Suprapubic skin (tissue), 4 donors: Measurements from ENCODE around the gene EXD3. TPM values are rescaled to one million over a fixed set of nuclear protein-coding genes. Genes with fewer than 3 reads are reported as not detected.
"Not testable (repeated sequence)": the region's sequence is repeated elsewhere in the genome, so short reads cannot be mapped to it uniquely, and the experiment has no call there.

Experiments used
- DNase-seq, 2 donors: peaks; one replicate each; pipeline ENCODE4 v3.0.0-alpha.2; 2019; ENCODE audit warnings: low spot score in 2 of 2
- H3K27ac ChIP-seq: fragments of 200-600 bp; sonication (generic); one replicate; pipeline ENCODE4 v1.5.1; 2019
- H3K27me3 ChIP-seq: fragments of 200-600 bp; sonication (generic); one replicate; pipeline ENCODE4 v1.5.1; 2019
- H3K36me3 ChIP-seq: fragments of 200-600 bp; sonication (generic); one replicate; pipeline ENCODE4 v1.5.1; 2019
- H3K4me1 ChIP-seq: fragments of 200-600 bp; sonication (generic); one replicate; pipeline ENCODE4 v1.5.1; 2019
- H3K4me3 ChIP-seq: fragments of 200-600 bp; sonication (generic); one replicate; pipeline ENCODE4 v1.5.1; 2019; ENCODE audit warnings: mild to moderate bottlenecking
- H3K9me3 ChIP-seq: fragments of 200-600 bp; sonication (generic); one replicate; pipeline ENCODE4 v1.5.1; 2019
- EP300 ChIP-seq: sonication (generic); formaldehyde crosslinking; IDR thresholded peaks from one replicate; pipeline ENCODE4 v1.6.1; 2017; ENCODE audit warnings: antibody characterized with exemption
- POLR2A ChIP-seq, 2 donors: fragments of 450-650 bp; IDR thresholded peaks; one replicate each; pipeline ENCODE4 v1.6.1; 2017; ENCODE audit warnings: antibody characterized with exemption in 2 of 2, mild to moderate bottlenecking in 2 of 2, moderate library complexity in 2 of 2
- POLR2AphosphoS5 ChIP-seq, 3 donors: sonication (generic); formaldehyde crosslinking; IDR thresholded peaks; one replicate each; pipeline ENCODE4 v1.6.1; 2017; ENCODE audit warnings: antibody characterized with exemption in 3 of 3
- WGBS: methylation state at CpG from one replicate; pipeline ENCODE4 v1.1.5; 2018; 5-methylcytosine and 5-hydroxymethylcytosine counted together
- total RNA-seq, 4 donors: library from RNA; depleted of rRNA; stranded (reverse); fragments of >200 nt; gene quantifications; one replicate each; pipeline ENCODE4 v1.1.0, GENCODE V29; 2016
- TF ChIP-seq, protein P1 (sequence below), 2 donors: fragments of 200-600 bp in 1 of 2; fragments of 450-650 bp in 1 of 2; sonication (generic) in 1 of 2; IDR thresholded peaks; one replicate each; pipeline ENCODE4 v1.5.1; 2016 to 2019; ENCODE audit warnings: antibody characterized with exemption in 2 of 2, mild to moderate bottlenecking in 1 of 2, moderate library complexity in 1 of 2

EXD3 gene
- total RNA-seq, 4 donors from 2014 or later = 7.3 to 54.0 (median 16.4) TPM

DNA sequence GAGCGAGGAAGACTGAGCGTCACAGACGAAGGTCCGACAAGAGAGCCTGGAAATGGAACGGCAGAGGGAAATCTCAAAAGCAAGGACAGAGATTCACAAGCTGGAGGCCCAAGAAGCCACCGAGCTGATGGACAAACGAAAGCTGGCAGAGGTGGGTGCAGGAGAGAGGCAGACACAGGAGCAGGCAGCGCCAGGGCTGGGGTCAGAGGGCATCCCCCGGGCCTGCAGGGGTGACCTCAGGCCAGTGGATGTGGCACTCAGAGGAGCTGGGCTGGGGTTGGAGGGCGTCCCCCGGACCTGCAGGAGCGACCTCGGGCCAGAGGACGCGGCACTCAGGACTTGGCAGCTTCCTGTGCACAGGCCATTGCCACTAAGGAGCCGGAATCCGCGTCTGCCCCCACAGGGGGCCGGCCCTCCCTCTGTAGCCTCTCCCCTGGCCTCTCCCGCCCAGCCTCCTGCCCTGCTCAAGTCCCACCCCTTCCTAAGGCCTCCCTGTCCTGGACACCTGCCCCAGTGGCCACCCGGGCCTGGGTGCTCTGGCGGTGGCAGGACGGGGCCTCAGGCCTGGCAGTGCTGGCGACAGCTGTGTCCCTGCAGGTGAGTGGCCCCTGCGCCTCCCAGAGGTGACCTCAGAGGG is 40.4 kb downstream of the EXD3 start:
- H3K27me3 ChIP-seq = no peaks in the 10 kb centered on the region
- TF ChIP-seq, protein P1, sequence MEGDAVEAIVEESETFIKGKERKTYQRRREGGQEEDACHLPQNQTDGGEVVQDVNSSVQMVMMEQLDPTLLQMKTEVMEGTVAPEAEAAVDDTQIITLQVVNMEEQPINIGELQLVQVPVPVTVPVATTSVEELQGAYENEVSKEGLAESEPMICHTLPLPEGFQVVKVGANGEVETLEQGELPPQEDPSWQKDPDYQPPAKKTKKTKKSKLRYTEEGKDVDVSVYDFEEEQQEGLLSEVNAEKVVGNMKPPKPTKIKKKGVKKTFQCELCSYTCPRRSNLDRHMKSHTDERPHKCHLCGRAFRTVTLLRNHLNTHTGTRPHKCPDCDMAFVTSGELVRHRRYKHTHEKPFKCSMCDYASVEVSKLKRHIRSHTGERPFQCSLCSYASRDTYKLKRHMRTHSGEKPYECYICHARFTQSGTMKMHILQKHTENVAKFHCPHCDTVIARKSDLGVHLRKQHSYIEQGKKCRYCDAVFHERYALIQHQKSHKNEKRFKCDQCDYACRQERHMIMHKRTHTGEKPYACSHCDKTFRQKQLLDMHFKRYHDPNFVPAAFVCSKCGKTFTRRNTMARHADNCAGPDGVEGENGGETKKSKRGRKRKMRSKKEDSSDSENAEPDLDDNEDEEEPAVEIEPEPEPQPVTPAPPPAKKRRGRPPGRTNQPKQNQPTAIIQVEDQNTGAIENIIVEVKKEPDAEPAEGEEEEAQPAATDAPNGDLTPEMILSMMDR (IDR thresholded peaks at IDR 0.05) = no peak
- no peak for TF ChIP-seq POLR2A (IDR thresholded peaks at IDR 0.05)
- no peak for TF ChIP-seq POLR2AphosphoS5 (IDR thresholded peaks at IDR 0.05)
- no peak for TF ChIP-seq EP300
- H3K9me3 ChIP-seq = no peaks in the 10 kb centered on the region
- peak; percentile 51 to 80 for DNase-seq
- no peaks in the 10 kb centered on the region for H3K36me3 ChIP-seq
- H3K27ac ChIP-seq = no peak overlapping the region
- WGBS = 79% methylated on average over 15 of the region's 25 CpGs
- no peaks in the 10 kb centered on the region for H3K4me1 ChIP-seq
- no peak overlapping the region for H3K4me3 ChIP-seq

DNA sequence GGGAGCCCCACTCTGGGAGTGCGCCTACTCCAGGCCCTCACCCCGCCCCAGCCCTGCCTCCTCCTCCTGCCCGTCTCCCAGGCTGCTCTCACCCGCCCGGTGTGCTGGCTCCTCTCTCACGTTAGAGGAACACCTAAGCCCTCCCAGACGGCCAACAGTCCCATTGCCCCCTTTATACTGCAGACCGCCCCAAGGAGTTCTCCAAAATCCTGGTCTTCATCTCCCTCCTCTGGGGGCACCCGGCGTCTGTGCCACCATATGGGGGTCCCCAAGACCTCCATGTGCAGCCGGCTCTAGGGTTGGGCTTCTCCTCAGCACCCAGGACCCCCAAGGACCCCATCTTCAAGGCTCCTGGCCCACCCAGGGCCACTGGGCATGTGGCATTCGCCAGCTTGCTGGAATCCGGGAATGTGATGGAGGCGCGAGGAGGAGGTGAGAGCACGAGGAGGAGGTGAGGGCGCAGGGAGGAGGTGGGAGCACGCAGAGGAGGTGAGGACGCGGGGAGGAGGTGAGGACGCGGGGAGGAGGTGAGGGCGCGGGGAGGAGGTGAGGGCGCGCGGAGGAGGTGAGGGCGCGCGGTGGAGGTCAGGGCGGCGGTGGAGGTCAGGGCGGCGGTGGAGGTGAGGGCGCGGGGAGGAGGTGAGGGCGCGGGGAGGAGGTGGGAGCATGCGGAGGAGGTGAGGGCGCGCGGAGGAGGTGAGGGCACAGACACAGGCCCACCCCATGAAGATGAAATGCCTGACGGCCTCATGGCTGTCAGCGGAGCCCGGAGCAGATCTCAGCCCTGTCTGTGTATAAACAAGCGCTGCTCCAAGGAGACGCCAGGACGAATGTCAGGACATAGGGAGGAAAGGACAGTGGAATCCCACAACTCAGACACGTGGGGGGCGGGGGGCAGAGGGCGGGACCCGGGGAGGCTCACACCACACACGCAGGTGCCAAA is 41.2 kb downstream of the EXD3 start:
- no peaks in the 10 kb centered on the region for H3K4me1 ChIP-seq
- H3K27me3 ChIP-seq = no peaks in the 10 kb centered on the region
- TF ChIP-seq POLR2A (IDR thresholded peaks at IDR 0.05) (no peak), POLR2AphosphoS5 (IDR thresholded peaks at IDR 0.05) (no peak), EP300 (no peak)
- TF ChIP-seq, protein P1 (IDR thresholded peaks at IDR 0.05) = no peak
- H3K4me3 ChIP-seq = no peak overlapping the region
- 92% methylated on average over 53 of the region's 53 CpGs for WGBS
- no peaks in the 10 kb centered on the region for H3K36me3 ChIP-seq
- H3K9me3 ChIP-seq = no peaks in the 10 kb centered on the region
- no peak overlapping the region for H3K27ac ChIP-seq
- DNase-seq = peak; percentile 55 to 74

DNA sequence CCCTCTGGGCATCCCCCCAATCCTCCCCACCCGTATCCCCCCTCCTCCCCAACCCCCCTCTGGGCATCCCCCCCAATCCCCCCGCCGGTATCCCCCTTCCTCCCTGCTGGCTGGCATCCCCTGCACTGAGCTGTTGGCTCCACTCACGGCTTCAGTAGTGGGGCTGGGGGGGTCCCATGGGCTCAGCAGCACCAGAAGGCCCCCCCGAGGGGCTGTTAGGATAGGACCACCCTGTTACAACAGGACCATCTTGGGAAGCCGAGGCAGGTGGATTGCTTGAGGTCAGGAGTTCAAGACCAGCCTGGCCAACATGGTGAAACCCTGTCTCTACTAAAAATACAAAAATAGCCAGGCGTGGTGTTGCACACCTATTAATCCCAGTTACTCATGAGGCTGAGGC is 42.4 kb downstream of the EXD3 start:
- 94% methylated on average over 3 of the region's 7 CpGs for WGBS
- Histone ChIP-seq H3K27ac (no peak overlapping the region), H3K4me3 (no peak overlapping the region), H3K4me1 (no peaks in the 10 kb centered on the region), H3K9me3 (no peaks in the 10 kb centered on the region), H3K27me3 (no peaks in the 10 kb centered on the region), H3K36me3 (no peaks in the 10 kb centered on the region)
- peak in 1 of 2 donors; percentile 31 for DNase-seq
- TF ChIP-seq POLR2A (IDR thresholded peaks at IDR 0.05) (no peak), EP300 (no peak), POLR2AphosphoS5 (IDR thresholded peaks at IDR 0.05) (no peak)
- TF ChIP-seq, protein P1 (IDR thresholded peaks at IDR 0.05) = no peak

DNA sequence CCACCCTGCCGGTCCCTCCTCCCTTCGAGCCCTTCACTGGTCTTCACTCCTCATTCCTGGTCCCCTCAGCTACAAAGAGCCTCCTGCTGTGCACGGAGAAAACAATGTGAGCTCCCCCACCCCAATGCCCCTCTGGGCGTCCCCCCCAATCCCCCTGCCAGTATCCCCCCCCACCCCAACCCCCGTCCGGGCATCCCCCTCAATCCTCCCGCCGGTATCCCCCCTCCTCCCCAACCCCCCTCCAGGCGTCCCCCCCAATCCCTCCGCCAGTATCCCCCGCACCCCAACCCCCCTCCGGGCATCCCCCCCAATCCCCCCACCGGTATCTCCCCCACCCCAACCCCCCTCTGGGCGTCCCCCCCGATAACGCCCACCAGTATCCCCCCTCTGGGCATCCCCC is 42.8 kb downstream of the EXD3 start:
- H3K36me3 ChIP-seq = no peaks in the 10 kb centered on the region
- no peaks in the 10 kb centered on the region for H3K9me3 ChIP-seq
- H3K4me3 ChIP-seq = no peak overlapping the region
- TF ChIP-seq POLR2AphosphoS5 (IDR thresholded peaks at IDR 0.05) (no peak), POLR2A (IDR thresholded peaks at IDR 0.05) (no peak), EP300 (no peak)
- TF ChIP-seq, protein P1 (IDR thresholded peaks at IDR 0.05) = no peak
- no peak for DNase-seq
- no peaks in the 10 kb centered on the region for H3K4me1 ChIP-seq
- H3K27me3 ChIP-seq = no peaks in the 10 kb centered on the region
- H3K27ac ChIP-seq = no peak overlapping the region
- WGBS = 90% methylated on average over 11 of the region's 16 CpGs

DNA sequence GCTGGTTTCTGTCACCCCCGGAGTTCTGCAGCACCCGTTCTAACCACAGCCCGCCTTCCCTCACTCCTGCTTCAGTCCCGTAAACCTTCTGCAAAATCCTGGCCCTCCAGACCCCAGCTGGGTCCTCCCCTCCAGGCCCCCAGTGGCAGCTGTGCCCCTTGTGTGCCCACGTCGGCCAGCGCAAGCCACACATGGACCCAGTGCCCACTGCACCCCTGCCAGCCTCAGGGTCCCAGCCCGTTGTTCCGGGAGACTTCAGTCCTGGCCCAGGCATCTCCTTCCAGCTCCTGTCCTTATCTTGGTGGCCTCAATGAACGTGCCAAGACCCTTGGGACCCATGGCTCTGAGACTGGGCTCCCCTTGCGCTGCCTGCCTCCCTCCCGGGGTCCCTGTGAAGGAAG is 43.2 kb downstream of the EXD3 start:
- 92% methylated on average over 12 of the region's 12 CpGs for WGBS
- peak in 1 of 2 donors; percentile 57 for DNase-seq
- no peaks in the 10 kb centered on the region for H3K27me3 ChIP-seq
- no peak overlapping the region for H3K4me3 ChIP-seq
- no peaks in the 10 kb centered on the region for H3K9me3 ChIP-seq
- no peaks in the 10 kb centered on the region for H3K36me3 ChIP-seq
- no peaks in the 10 kb centered on the region for H3K4me1 ChIP-seq
- H3K27ac ChIP-seq = no peak overlapping the region
- TF ChIP-seq POLR2A (IDR thresholded peaks at IDR 0.05) = no peak
- TF ChIP-seq, protein P1 (IDR thresholded peaks at IDR 0.05) = no peak
- TF ChIP-seq POLR2AphosphoS5 (IDR thresholded peaks at IDR 0.05) = no peak
- TF ChIP-seq EP300 = no peak

DNA sequence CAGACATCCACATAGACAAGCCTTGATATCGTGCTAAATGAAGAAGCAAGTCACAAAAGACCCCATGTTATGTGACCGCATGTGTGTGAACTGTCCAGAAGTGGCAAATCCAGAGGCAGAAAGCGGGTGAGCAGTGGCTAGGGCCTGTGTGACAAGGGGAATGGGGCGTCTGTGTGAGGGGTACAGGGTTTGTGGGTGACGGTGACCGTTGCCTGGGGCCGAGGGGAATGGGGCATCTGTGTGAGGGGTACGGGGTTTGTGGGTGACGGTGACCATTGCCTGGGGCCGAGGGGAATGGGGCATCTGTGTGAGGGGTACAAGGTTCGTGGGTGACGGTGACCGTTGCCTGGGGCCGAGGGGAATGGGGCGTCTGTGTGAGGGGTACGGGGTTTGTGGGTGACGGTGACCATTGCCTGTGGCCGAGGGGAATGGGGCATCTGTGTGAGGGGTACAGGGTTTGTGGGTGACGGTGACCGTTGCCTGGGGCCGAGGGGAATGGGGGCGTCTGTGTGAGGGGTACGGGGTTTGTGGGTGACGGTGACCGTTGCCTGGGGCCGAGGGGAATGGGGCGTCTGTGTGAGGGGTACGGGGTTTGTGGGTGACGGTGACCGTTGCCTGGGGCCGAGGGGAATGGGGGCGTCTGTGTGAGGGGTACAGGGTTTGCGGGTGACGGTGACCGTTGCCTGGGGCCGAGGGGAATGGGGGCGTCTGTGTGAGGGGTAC is 44.1 kb downstream of the EXD3 start:
- not testable (repeated sequence) for H3K9me3 ChIP-seq, H3K4me3 ChIP-seq, H3K36me3 ChIP-seq, H3K4me1 ChIP-seq, H3K27ac ChIP-seq, H3K27me3 ChIP-seq
- 92% methylated on average over 32 of the region's 37 CpGs for WGBS
- peak in 1 of 2 donors; percentile 28 for DNase-seq
